ENCODE data around the gene TENT4A.

DNA sequence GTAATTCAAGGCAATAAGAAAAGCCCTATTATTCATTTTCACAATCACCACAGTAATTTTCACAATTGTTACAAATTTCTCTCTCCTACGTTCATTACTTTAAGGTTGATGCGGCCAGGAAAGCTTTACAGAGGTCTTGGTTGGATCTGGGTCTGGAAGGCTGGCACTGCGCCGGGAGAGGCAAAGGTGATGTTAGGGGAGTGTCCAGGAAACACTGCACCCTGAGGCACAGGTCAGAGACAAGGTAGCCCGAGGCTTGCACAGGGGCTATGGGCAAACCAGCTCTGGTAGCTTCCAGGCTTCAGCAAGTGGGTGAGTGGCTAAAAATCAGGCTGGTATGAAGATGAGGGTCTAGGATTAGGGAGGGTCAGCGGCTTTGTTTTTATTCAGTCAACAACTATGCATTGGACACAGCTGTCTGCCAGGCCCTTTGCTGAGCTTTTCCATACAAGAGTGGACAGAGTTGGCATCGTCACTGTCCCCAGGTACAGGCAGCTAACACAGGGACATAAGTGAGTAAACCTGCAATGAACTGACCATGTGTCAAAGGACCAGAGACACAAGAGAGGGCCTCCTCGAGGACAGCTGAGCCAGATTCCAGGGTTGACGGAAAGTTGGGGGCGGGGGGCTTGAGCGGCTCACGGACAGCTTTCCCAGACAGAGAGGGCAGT is 12.4 kb upstream of the TENT4A start:
- no peak for TF ChIP-seq POLR2A (IDR thresholded peaks at IDR 0.05; ENCODE audit: low read depth, low read length)
- no peak for TF ChIP-seq POLR2AphosphoS5 (IDR thresholded peaks at IDR 0.05; ENCODE audit: low read depth, low read length)

Measured in GM12891 (cell line).